WERI-Rb-1 (cell line): ENCODE results near the gene DIAPH3.

ENCODE experiments used
- DNase-seq: peaks from one replicate; pipeline ENCODE4 v3.0.0-alpha.2; 2020
- H3K27ac ChIP-seq: fragments of 250-450 bp; sonication (Bioruptor Pico); 2 replicates; pipeline ENCODE4 v1.5.1; 2020; ENCODE audit warnings: mild to moderate bottlenecking, moderate library complexity
- H3K27me3 ChIP-seq: fragments of 250-450 bp; sonication (Bioruptor Pico); 2 replicates; pipeline ENCODE4 v1.5.1; 2021; ENCODE audit warnings: mild to moderate bottlenecking, low read depth, moderate library complexity; ENCODE audit not compliant: insufficient read depth, severe bottlenecking
- H3K36me3 ChIP-seq: fragments of 250-450 bp; sonication (Bioruptor Pico); 2 replicates; pipeline ENCODE4 v1.5.1; 2020; ENCODE audit warnings: mild to moderate bottlenecking, moderate library complexity
- H3K4me3 ChIP-seq: 2 replicates; pipeline ENCODE4 v1.5.1; 2011; ENCODE audit warnings: low read depth, mild to moderate bottlenecking, control low read depth, low read length
- H3K9me3 ChIP-seq: fragments of 250-450 bp; sonication (Bioruptor Pico); 2 replicates; pipeline ENCODE4 v1.5.1; 2021; ENCODE audit warnings: mild to moderate bottlenecking, moderate library complexity; ENCODE audit not compliant: severe bottlenecking
- TF ChIP-seq, protein P1 (sequence below): IDR thresholded peaks from 2 replicates; pipeline ENCODE4 v1.5.1; 2011; ENCODE audit warnings: low read depth, mild to moderate bottlenecking, control low read depth, inconsistent platforms, low read length

The DIAPH3 gene

GRCh38 chr13:59901191-59901590, 262.5 kb downstream of the DIAPH3 start:
- Histone ChIP-seq H3K9me3 (no peaks in the 10 kb centered on the region), H3K36me3 (no peaks in the 10 kb centered on the region), H3K4me3 (no peak overlapping the region), H3K27me3 (no peaks in the 10 kb centered on the region), H3K27ac (no peak overlapping the region)
- no peak for DNase-seq
- TF ChIP-seq, protein P1, sequence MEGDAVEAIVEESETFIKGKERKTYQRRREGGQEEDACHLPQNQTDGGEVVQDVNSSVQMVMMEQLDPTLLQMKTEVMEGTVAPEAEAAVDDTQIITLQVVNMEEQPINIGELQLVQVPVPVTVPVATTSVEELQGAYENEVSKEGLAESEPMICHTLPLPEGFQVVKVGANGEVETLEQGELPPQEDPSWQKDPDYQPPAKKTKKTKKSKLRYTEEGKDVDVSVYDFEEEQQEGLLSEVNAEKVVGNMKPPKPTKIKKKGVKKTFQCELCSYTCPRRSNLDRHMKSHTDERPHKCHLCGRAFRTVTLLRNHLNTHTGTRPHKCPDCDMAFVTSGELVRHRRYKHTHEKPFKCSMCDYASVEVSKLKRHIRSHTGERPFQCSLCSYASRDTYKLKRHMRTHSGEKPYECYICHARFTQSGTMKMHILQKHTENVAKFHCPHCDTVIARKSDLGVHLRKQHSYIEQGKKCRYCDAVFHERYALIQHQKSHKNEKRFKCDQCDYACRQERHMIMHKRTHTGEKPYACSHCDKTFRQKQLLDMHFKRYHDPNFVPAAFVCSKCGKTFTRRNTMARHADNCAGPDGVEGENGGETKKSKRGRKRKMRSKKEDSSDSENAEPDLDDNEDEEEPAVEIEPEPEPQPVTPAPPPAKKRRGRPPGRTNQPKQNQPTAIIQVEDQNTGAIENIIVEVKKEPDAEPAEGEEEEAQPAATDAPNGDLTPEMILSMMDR: no peak

DNA sequence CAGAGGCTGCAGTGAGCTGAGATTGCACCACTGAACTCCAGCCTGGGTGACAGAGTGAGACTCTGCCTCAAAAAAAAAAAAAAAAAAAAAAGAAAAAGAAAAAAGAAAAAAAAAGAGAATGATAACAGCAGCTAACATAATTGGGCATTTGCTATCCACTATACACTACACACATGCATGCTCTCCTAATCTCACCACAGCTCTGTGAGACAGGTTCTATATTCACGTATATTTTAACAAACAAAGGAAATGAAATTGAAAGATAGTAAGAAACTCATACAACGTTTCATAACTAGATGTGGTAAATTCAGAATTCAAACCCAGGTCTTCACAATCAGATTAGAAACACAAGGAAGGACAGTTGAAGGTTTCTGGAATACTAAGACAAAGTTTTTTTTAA, 265.7 kb downstream of the DIAPH3 start:
- TF ChIP-seq, protein P1: no peak
- no peak overlapping the region for H3K4me3 ChIP-seq
- H3K27me3 ChIP-seq: no peaks in the 10 kb centered on the region
- no peak for DNase-seq
- no peak overlapping the region for H3K27ac ChIP-seq
- H3K36me3 ChIP-seq: no peaks in the 10 kb centered on the region
- H3K9me3 ChIP-seq: no peaks in the 10 kb centered on the region

GRCh38 chr13:59893266-59893665, 270.5 kb downstream of the DIAPH3 start:
- H3K4me3 ChIP-seq: no peak overlapping the region
- no peaks in the 10 kb centered on the region for H3K27me3 ChIP-seq
- DNase-seq: no peak
- no peaks in the 10 kb centered on the region for H3K36me3 ChIP-seq
- no peak overlapping the region for H3K27ac ChIP-seq
- TF ChIP-seq, protein P1: no peak
- H3K9me3 ChIP-seq: no peaks in the 10 kb centered on the region

DNA sequence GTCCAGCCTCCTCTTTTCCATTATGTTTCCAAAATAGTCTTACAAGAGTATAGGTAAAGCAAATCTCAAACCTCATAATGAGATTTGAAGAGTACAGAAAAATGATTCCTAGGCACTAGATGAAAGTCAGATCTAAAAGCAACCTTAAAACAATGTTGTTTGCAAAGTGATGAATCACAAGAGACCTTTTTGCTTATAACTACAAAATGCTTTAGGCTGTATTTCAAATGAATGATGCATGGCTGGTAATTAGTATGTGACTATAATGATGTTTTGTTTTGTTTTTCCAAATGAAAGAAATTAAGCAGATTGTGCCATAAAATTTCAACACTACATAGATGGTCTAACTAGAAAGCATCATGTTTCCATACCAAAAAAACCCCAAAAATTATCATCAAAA, 272.7 kb downstream of the DIAPH3 start:
- DNase-seq: no peak
- H3K27ac ChIP-seq: no peak overlapping the region
- no peaks in the 10 kb centered on the region for H3K9me3 ChIP-seq
- H3K27me3 ChIP-seq: no peaks in the 10 kb centered on the region
- H3K4me3 ChIP-seq: no peak overlapping the region
- H3K36me3 ChIP-seq: no peaks in the 10 kb centered on the region
- TF ChIP-seq, protein P1: no peak

- TF ChIP-seq, protein P1: no peak
- no peak overlapping the region for H3K4me3 ChIP-seq
- H3K27me3 ChIP-seq: no peaks in the 10 kb centered on the region
- H3K27ac ChIP-seq: no peak overlapping the region
- no peak for DNase-seq
- no peaks in the 10 kb centered on the region for H3K36me3 ChIP-seq
- H3K9me3 ChIP-seq: no peaks in the 10 kb centered on the region
Observed at GRCh38 chr13:59890054-59890453, 273.7 kb downstream of the DIAPH3 start.

DNA sequence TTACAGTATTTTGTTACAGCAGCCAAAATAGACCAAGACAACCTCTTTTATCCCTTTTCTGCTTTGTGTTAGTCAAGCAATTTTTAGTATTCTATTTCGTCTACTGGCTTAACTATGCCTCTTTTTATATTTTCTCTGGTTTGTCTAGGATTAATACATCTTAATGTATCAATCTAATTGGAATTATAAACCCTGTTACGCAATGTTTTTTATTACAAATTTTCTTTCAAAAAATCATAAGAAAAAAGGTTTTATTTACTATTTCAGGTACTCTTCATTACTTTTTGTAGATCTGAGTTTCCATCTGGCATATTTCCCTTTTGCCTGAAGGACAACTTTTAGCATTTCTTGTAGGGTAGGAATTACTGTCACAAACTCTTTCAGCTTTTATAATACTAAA, 275.3 kb downstream of the DIAPH3 start:
- Histone ChIP-seq H3K9me3 (no peaks in the 10 kb centered on the region), H3K27me3 (no peaks in the 10 kb centered on the region), H3K27ac (no peak overlapping the region), H3K36me3 (no peaks in the 10 kb centered on the region), H3K4me3 (no peak overlapping the region)
- TF ChIP-seq, protein P1: no peak
- DNase-seq: no peak
